LNCaP clone FGC (cell line): ENCODE data around the gene G3BP1.
"Not testable (repeated sequence)": the region's sequence is repeated elsewhere in the genome, so short reads cannot be mapped to it uniquely, and the experiment has no call there.

Experiments used
- DNase-seq: peaks from one replicate; pipeline ENCODE4 v3.0.0-alpha.2; 2011; ENCODE audit warnings: low read depth
- H3K4me3 ChIP-seq: 2 replicates; pipeline ENCODE4 v1.5.1; 2011; ENCODE audit warnings: mild to moderate bottlenecking, low read depth, low read length, control low read depth
- TF ChIP-seq, protein P1 (sequence below): IDR thresholded peaks from 2 replicates; pipeline ENCODE4 v1.5.1; 2012; ENCODE audit warnings: mild to moderate bottlenecking; ENCODE audit not compliant: control insufficient read depth, insufficient read depth; ENCODE audit errors: extremely low read depth

Gene G3BP1

GRCh38 chr5:151846765-151847164 lies 75.0 kb downstream of the G3BP1 start:
- no peak for DNase-seq
- no peak overlapping the region for H3K4me3 ChIP-seq
- TF ChIP-seq, protein P1, sequence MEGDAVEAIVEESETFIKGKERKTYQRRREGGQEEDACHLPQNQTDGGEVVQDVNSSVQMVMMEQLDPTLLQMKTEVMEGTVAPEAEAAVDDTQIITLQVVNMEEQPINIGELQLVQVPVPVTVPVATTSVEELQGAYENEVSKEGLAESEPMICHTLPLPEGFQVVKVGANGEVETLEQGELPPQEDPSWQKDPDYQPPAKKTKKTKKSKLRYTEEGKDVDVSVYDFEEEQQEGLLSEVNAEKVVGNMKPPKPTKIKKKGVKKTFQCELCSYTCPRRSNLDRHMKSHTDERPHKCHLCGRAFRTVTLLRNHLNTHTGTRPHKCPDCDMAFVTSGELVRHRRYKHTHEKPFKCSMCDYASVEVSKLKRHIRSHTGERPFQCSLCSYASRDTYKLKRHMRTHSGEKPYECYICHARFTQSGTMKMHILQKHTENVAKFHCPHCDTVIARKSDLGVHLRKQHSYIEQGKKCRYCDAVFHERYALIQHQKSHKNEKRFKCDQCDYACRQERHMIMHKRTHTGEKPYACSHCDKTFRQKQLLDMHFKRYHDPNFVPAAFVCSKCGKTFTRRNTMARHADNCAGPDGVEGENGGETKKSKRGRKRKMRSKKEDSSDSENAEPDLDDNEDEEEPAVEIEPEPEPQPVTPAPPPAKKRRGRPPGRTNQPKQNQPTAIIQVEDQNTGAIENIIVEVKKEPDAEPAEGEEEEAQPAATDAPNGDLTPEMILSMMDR, result no peak

DNA sequence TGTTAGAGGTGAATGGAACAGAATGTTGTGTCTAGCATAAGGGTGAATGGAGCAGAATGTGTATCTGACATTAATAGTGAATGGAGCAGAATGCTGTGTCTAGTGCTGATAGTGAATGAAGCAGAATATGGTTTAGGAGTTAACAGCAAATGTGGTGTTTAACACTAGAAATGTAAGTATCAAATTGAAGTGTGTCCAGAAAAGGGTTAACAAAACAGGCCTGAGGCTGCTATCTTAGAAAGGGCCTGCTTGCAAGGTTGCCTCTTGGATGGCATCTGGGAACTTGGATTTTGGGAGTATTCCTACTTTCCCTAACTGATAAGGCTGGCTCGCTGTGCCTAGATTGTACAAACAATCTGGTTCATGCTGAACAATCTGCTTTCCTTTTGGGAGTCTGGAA lies 76.1 kb downstream of the G3BP1 start:
- no peak for DNase-seq
- H3K4me3 ChIP-seq, result no peak overlapping the region
- TF ChIP-seq, protein P1, result no peak

GRCh38 chr5:151855701-151856100 lies 83.9 kb downstream of the G3BP1 start:
- H3K4me3 ChIP-seq, result no peak overlapping the region
- DNase-seq, result no peak
- TF ChIP-seq, protein P1, result no peak

GRCh38 chr5:151856861-151857260 lies 85.1 kb downstream of the G3BP1 start:
- no peak for DNase-seq
- TF ChIP-seq, protein P1, result no peak

DNA sequence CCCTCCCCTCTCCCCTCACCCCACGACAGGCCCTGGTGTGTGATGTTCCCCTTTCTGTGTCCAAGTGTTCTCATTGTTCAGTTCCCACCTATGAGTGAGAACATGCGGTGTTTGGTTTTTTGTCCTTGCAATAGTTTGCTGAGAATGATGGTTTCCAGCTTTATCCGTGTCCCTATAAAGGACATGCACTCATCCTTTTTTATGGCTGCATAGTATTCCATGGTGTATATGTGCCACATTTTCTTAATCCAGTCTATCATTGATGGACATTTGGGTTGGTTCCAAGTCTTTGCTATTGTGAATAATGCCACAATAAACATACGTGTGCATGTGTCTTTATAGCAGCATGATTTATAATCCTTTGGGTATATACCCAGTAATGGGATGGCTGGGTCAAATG lies 89.1 kb downstream of the G3BP1 start:
- not testable (repeated sequence) for DNase-seq

More at GRCh38 chr5:151856861-151857260, 85.1 kb downstream of the G3BP1 start:
- no peak overlapping the region for H3K4me3 ChIP-seq

More for the DNA sequence above, 89.1 kb downstream of the G3BP1 start:
- not testable (repeated sequence) for H3K4me3 ChIP-seq
